ENCODE results near the gene NIM1K.

NIM1K gene

GRCh38 chr5:43233946-43234345 lies 41.9 kb downstream of the NIM1K start:
- no peak overlapping the region; the same call in 1 of the 2 replicates for H3K4me3 ChIP-seq (ENCODE audit: low read depth, low read length)
- TF ChIP-seq CTCF (IDR thresholded peaks at IDR 0.05; ENCODE audit: insufficient read depth, low read depth, low read length, missing control alignments) = no peak
- DNase-seq (ENCODE audit: low read depth) = peak; percentile 72

- H3K4me3 ChIP-seq (ENCODE audit: low read depth, low read length) = no peak overlapping the region
- no peak for TF ChIP-seq CTCF (IDR thresholded peaks at IDR 0.05; ENCODE audit: insufficient read depth, low read depth, low read length, missing control alignments)
- DNase-seq (ENCODE audit: low read depth) = peak; percentile 46
These were observed 44.8 kb downstream of the NIM1K start for GRCh38 chr5:43236653-43237355.

GRCh38 chr5:43242196-43242595 lies 50.2 kb downstream of the NIM1K start:
- H3K4me3 ChIP-seq (ENCODE audit: low read depth, low read length) = no peak overlapping the region
- no peak for TF ChIP-seq CTCF (IDR thresholded peaks at IDR 0.05; ENCODE audit: insufficient read depth, low read depth, low read length, missing control alignments)
- DNase-seq (ENCODE audit: low read depth) = no peak

GRCh38 chr5:43243270-43243669 lies 51.2 kb downstream of the NIM1K start:
- no peak for TF ChIP-seq CTCF (IDR thresholded peaks at IDR 0.05; ENCODE audit: insufficient read depth, low read depth, low read length, missing control alignments)
- DNase-seq (ENCODE audit: low read depth) = no peak
- no peak overlapping the region for H3K4me3 ChIP-seq (ENCODE audit: low read depth, low read length)

GRCh38 chr5:43244823-43245565 lies 53.0 kb downstream of the NIM1K start:
- peak overlapping the region; percentile 44 for H3K4me3 ChIP-seq (ENCODE audit: low read depth, low read length)
- peak; percentile 74 for DNase-seq (ENCODE audit: low read depth)

GRCh38 chr5:43245724-43246385 lies 53.8 kb downstream of the NIM1K start:
- DNase-seq (ENCODE audit: low read depth) = peak; percentile 71
- peak overlapping the region; percentile 44 for H3K4me3 ChIP-seq (ENCODE audit: low read depth, low read length)
- no peak for TF ChIP-seq CTCF (IDR thresholded peaks at IDR 0.05; ENCODE audit: insufficient read depth, low read depth, low read length, missing control alignments)

More at GRCh38 chr5:43244823-43245565, 53.0 kb downstream of the NIM1K start:
- no peak for TF ChIP-seq CTCF (IDR thresholded peaks at IDR 0.05; ENCODE audit: insufficient read depth, low read depth, low read length, missing control alignments)

Data from GM12865 (cell line).